Measurements from ENCODE around the gene GJB5.
"Not testable (repeated sequence)": the region's sequence is repeated elsewhere in the genome, so short reads cannot be mapped to it uniquely, and the experiment has no call there.

Gene GJB5

DNA sequence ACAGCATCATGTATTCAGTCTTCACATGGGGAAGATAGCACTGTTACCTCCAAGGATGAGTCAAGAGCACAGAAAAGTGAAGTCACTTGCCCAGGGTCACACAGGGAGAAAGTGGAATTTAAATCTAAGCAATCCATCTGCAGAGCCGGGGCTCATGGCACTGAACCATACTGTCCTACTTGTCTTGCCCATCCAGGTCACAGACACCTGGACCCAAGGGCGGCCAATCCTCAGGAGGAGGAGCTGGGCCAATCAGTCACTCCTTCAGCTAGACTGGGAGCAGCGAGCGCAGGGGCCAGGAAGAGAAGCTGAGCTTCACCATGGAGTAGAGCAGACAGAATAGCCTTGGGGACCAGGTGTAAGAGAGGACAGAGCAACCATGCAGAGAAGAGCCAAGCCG, 9.2 kb upstream of the GJB5 start:
- DNase-seq (ENCODE audit: low spot score), result no peak

DNA sequence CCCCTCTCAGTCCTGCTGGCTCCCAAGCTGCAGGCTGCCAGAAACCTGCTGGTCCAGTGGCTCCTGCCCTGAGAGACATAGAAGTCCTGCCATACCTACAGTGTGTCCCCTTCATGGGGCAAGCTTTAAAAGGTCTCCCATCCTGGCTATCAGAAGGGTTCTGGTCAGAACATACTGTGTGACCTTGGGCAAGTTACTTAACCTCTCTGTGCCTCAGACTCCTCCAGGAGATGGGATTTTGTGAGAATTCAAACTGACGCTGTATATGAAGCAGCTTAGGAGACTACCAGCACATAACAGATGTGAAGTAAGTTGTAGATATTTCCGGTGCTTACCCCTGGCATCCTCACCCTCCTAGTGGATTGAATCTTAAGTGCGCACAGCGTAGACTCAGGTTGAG, 8.7 kb upstream of the GJB5 start:
- DNase-seq (ENCODE audit: low spot score), result no peak

DNA sequence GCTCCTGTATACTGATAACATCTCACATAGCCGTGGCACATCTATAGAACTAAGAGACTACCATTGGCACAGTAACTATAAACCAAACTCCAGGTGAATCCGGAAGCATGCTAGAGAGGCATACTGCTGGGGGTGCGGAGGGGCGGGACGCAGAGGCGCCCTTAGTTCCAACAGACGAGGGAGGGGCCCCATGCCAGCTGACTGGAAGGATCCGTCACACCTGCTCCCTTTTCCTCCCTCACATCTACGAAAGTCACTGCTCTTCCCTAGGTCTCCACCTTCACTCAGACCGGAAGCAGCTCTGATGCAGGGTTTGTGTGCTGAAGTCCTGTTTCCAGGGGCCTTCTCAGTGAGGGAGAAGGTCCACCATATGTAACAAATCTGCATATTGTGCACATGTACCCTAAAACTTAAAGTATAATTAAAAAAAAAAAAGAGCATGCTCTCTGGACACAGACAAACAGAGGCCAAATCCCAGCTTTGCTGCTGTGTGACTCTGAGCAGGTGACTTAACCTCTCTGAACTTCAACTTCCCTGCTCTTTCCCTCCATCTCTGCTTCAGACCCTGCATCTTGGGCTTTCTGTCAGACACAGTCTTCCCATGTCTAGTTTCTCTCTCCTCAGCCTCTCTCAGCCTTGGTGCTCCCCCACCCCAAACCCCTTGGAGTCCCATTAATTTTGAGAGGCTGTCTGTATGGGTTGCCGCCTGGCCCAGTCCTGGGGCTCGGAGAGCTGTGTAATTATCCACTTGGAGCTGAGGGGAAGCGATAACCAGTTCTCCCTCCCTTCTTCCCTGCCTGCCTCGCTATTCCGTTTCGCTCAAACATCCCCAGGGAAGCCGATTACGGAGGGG, 7.8 kb upstream of the GJB5 start:
- no peak for DNase-seq (ENCODE audit: low spot score)

DNA sequence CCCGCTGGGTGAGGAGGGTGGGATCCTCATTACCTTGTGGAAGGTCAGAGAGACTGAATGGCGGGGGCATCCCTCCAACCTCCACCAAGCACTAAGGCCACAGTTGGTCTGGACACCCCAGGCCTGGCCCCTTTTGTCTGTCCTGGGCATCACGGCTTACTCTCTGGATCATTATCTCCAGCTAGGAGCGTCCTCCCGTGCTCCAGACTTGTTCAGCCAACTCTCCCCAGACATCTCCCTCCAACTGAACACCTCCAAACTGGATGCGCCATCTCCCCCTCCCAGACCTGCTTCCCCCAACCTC, 7.3 kb upstream of the GJB5 start:
- DNase-seq (ENCODE audit: low spot score), result no peak

DNA sequence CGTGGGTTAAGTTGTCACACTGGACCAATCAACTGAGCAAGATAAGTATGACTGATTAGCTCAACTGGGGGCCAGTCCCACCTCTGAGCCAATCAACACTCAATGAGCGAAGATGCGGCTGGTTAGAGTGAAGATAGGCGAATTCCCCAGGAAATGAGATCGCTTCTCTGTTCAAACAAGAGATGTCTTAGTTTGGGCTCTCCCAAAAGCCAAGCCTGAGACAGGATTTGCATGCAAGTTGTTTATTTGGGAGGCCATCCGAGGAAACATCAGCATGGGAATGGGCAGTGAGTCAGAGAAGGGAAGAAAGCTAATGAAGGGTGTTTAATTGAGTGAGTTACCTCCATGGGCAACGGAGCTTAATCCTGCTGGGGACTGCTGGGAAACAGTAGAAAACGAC, 4.9 kb upstream of the GJB5 start:
- no peak for DNase-seq (ENCODE audit: low spot score)

DNA sequence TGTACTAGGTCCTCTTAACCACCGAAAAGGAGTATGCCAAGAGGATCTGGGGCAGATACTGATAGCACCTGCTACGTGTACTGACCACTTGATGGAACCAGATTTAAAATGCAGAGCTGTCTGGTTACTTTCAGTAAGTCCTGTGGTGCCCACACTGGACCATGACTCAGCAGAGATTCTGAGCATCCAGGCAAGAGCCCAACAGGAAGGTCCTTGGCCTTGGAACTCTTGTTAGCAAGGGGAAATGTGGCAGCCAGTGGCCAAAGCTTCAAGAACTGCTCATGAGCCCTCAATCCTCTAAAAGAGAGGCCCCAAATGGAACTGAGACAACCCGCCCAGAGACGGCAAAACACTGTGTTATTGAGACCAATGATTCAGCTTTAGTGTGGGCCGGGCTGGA, 4.2 kb upstream of the GJB5 start:
- no peak for DNase-seq (ENCODE audit: low spot score)

DNA sequence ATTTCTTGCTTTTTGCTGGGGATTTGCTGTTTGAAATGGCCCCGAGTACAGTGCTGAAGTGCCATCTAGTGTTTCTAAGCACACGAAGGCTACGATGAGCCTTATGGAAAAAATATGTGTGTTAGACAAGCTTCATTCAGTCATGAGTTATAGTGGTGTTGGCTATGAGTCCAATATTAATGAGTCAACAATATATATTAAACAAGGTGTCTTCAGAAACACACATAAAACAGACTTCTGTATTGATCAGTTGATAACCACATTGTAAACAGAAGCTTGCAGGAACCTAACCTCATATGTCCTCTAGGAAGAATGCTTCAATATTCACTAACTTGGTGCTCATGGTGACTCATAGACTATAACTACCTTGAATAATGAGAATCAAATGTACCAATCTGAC, 1.7 kb upstream of the GJB5 start:
- DNase-seq (ENCODE audit: low spot score), result no peak

DNA sequence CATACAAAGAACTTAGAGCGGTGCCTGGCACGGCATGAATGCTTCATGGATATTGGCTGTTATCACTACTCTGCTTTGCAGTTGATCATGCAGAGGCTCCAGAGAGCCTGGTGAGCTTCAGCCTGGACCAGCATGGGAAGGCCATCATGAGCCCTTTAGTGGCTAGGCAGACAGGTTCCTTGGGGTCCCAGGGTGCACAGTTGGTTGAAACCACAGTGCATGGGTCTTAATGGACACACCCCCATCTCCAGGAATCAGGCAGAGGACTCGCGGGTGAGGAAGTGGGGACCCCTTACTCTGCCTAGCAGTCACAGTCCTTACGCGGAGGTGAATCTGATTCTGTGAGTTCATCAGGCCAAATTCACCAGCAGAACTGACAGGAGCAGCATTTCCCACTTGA, 1.1 kb downstream of the GJB5 start:
- DNase-seq (ENCODE audit: low spot score), result no peak

DNA sequence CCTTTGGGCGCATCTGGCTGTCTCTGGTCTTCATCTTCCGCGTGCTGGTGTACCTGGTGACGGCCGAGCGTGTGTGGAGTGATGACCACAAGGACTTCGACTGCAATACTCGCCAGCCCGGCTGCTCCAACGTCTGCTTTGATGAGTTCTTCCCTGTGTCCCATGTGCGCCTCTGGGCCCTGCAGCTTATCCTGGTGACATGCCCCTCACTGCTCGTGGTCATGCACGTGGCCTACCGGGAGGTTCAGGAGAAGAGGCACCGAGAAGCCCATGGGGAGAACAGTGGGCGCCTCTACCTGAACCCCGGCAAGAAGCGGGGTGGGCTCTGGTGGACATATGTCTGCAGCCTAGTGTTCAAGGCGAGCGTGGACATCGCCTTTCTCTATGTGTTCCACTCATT, 2.5 kb downstream of the GJB5 start:
- no peak for DNase-seq (ENCODE audit: low spot score)

DNA sequence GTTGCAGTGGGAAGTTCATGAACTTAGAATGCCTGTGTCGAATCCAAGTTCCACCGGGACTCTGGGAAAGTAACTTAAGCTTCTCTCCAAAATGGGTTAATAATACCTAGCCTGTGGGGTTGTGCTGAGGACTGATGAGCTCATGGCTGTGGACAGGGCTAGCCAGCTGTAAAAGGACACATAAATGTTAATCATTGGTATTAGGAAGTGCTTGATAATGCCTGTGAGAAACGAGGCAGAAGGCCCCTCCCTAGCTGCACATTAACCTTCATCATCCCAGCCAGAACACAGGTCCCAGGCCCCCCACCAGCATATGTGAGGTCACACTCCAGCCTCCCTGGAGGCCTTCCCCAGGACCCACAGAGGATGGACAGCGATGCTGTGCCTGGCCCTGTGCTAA, 3.9 kb downstream of the GJB5 start:
- no peak for DNase-seq (ENCODE audit: low spot score)

DNA sequence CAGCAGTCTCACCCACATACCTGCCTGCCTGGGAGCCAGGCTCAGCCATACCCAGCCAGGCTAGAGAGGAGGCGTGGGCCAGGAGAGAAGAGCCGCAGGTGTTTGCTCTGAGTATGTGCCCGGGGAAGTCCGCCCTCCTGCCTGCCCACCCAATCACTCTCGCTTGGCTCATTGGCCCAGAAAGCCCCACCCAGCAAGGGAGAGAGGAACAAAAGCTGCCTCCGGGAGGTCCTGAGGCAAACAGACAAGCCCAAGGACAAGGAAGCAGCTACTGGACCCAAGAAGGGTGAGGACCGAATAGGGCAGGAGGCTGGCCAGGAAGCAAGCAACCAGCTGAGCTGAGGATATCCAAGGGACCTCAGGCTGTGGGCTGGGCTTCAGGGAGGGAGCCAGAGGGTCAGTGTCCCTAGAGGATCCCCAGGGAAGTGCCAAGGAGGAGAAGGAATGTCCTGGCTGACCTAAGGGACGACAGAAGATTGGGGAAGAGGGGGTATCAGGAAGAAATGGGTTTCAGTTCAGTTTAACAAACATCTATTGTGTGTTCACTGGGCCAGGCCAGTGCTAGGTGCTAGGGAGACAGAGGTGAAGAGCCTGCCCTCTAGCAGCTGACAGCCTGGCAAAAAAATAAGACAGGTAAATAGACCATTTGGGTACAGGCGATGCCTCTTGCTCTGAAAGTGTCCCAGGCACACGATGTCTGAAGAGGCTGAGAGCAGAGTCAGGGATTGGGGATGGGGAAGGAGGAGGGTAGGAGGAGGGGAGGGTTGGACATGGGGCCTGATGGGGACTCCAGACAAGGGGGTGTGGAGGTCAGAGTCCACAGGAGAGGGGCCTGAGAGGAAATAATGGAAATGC, 4.9 kb downstream of the GJB5 start, which contains the start of gene GJB4:
GJB4 (plus strand) TSS at position 238 of the 855 bp plus-strand sequence. CDS start 1,515 bp downstream, outside the sequence.
- DNase-seq (ENCODE audit: low spot score), result no peak

DNA sequence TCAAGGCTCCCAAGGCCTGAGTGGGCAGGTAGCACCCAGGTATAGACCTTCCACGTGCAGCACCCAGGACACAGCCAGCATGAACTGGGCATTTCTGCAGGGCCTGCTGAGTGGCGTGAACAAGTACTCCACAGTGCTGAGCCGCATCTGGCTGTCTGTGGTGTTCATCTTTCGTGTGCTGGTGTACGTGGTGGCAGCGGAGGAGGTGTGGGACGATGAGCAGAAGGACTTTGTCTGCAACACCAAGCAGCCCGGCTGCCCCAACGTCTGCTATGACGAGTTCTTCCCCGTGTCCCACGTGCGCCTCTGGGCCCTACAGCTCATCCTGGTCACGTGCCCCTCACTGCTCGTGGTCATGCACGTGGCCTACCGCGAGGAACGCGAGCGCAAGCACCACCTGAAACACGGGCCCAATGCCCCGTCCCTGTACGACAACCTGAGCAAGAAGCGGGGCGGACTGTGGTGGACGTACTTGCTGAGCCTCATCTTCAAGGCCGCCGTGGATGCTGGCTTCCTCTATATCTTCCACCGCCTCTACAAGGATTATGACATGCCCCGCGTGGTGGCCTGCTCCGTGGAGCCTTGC, 6.4 kb downstream of the GJB5 start:
- DNase-seq (ENCODE audit: low spot score), result no peak

DNA sequence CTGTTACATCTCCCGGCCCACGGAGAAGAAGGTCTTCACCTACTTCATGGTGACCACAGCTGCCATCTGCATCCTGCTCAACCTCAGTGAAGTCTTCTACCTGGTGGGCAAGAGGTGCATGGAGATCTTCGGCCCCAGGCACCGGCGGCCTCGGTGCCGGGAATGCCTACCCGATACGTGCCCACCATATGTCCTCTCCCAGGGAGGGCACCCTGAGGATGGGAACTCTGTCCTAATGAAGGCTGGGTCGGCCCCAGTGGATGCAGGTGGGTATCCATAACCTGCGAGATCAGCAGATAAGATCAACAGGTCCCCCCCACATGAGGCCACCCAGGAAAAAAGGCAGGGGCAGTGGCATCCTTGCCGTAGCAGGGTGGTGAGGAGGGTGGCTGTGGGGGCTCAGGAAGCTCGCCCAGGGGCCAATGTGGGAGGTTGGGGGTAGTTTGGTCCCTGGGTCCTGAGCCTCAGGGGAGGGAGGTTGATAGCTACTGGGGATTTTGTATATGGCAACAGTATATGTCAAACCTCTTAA, 7.0 kb downstream of the GJB5 start:
- no peak for DNase-seq (ENCODE audit: low spot score)

DNA sequence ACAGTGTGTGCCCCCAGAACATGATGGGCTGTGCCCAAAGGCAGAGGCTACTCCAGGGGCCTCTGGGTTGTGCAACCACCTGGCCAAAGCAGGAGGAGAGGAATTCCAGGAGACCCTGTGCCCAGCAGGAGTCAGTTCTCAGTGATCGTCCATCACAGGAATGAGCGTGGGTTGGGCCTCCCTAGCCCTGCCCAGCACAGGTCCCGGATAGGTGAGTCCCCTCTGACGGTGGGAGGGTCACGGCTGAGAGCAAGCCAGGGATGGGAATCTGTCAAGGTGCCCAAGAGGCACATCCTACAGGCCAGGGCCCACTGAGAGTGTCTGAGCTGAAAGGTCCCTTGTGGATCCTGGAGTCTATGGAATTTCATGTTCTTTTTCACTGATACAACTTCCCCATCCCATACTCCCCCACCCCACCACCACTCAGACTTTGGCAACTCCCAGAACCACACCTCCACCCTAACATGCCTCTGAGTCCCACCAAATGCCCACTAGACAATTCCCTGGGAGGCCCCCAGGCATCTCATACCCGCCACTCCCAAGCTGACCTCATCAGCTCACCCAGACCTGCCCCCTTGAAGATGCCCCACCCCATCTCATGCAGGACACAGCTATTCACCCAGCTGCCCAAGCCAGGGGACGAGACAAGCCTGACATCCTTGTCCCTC, 7.8 kb downstream of the GJB5 start:
- no peak for DNase-seq (ENCODE audit: low spot score)

DNA sequence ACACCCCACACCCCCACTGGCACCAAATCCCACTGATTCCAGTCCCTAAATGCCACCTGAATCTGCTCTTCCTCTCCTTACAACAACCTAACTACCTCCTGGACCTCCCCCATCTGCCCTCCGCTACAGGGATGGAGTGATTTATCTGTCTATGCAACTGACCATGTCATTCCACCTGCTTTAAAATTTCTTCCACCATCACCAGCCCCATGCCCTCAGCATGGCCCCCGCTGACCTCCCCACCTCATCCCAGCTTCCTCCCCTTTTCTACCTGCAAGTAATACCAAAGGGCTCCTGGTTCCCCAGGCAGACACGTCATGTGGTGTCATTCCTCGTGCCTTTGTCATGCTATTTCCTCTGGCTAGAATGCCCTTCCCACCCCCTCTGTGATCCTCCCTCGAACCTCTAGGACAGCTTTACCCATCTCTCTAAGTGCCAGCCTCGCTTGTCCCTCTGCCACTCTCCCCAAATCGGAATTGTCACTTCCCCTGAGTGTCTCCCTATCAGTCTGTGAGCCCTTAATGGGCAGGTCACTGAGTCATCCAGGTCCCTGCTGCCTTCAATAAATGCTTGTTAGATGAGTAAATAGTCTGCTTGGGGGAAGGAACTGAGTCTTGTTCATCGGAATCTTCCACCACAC, 8.4 kb downstream of the GJB5 start:
- no peak for DNase-seq (ENCODE audit: low spot score)

DNA sequence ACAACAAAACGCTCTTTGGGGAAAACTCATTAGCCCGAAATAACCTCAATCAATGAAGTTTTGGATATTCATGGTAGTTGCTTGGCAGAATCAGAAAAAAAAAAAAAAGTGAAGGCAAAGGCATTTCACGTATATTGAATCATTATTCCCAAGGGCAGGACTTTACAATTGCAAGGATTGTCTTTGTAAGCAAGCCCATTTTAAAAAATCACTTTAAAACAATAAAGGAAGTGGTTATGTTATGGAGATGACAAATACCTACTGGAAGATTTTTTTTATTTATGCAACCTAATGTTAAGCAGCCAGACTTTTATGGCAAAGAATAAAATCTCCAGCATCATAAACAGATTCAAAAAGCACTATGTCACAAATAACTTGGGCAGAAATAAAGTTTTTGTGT, 14.0 kb downstream of the GJB5 start:
- DNase-seq (ENCODE audit: low spot score), result no peak

DNA sequence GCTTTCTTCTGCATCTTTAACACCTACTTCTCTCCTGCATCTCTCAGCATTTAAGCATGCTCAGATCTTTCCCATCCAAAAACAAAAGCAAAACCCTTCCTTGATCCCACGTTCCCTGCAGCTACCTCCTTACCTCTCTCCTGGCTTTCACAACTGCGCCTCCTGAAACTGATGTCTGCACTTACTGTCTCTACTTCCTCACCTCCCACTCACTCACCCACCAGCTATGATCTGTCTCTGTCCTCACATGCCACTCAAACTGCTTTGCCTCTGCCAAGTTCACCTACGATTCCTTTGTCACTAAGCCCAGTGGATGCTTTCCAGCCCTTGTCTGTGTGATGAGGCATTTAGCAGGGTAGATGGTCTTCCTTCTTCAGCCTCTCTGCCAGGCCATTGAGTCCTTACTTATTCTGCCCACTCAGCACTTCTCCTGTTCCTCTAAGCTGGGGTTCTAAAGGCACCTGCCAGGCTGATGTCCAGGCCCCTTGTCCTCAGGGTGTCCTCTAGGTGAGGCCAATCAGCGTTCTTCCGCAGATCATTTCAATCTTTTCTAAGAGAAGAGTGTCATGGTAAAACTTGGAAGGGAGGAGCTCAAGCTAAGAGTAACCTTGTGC, 16.2 kb downstream of the GJB5 start:
- no peak for DNase-seq (ENCODE audit: low spot score)

DNA sequence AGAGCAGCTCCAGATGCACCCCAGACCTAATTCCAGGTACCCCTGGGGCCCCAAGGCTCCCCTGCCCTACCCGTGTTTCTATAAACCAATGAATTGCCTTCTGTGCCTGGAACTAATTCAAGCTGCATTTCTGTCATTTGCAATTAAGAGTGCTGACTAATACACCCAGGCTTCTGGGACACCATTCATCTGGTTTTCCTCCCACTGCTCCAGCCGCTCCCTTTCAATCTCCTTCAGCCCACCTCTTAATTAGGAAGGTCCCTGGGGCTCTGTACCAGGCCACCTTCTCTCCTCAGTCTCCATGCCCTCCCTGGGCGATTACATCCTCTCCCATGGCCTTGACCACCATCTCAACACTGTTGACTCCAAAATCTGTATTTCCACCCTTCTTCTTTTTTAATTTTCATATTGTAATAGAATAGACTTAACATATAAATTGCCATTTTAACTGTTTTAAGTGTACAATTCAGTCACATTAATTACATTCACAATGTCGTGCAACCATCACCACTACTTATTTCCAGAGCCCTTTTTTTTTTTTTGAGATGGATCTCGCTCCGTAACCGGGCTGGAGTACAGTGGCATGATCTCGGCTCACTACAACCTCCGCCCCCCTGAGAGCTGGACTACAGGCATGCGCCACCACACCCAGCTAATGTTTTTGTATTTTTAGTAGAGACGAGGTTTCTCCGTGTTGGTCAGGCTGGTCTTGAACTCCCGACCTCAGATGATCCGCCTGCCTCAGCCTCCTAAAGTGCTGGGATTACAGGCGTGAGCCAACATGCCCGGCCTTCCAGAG, 16.9 kb downstream of the GJB5 start:
- no peak for DNase-seq (ENCODE audit: low spot score)

DNA sequence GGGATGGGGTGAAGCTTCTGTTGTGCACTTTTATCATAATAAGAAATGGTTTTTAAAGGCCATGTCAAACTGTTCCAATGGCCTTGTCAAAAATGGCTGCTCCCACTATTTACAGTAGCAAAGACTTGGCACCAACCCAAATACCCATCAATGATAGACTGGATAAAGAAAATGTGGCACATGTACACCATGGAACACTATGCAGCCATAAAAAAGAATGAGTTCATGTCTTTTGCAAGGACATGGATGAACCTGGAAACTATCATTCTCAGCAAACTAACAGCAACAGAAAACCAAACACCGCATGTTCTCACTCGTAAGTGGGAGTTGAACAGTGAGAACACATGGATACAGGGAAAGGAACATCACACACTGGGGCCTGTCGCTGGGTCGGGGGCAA, 18.3 kb downstream of the GJB5 start:
- DNase-seq (ENCODE audit: low spot score), result not testable (repeated sequence)

DNA sequence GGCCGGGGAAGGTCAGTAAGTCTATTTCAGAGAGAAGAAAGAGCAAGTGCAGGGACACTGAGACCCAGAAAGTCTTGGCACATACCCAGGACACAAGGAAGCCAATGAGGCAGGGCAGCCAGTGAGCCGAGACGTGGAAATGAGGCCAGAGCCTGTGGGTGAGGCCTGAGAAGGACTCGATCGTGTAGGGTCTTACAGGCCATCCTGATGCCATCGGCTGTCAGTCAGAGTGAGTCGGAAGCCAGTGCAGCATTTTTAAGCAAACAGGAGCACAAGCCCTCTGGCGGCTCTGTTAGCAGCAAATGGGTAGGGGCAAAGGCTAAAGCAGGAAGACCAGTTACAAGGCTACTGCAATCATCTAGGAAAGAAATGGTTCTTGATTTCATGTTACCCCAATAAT, 20.1 kb downstream of the GJB5 start:
- DNase-seq (ENCODE audit: low spot score), result no peak

DNA sequence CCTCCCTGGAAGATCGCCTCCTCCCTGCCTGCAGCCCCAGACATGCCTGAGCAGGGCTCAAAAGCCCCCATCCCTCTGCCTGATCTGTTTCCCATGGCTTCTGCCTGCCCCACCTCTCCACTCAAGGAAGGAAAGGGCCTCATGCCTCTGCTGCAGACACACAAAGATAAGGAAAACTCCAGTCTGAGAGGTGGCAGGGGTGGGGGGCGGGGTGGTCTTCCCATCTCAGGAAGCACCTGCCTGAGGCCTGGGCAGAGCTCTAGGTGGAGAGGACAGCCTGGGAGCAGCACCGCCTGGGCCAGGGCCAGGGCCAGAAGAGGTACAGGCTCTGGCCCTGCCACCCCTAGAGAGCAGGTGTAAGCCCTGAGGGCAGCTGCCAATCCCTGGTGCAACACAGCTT, 22.1 kb downstream of the GJB5 start:
- DNase-seq (ENCODE audit: low spot score), result no peak

Measured in HuH-7 (cell line).